Liver (tissue), 9 donors: ENCODE results near the gene PRDM5. TPM values are rescaled to one million over a fixed set of nuclear protein-coding genes. Genes with fewer than 3 reads are reported as not detected.

Source experiments
- DNase-seq: peaks from one replicate; pipeline ENCODE4 v3.0.0-alpha.2; 2017; ENCODE audit warnings: low spot score
- H3K27ac ChIP-seq, 2 donors: one replicate each; pipeline ENCODE4 v1.7.0; 2013; ENCODE audit warnings: inconsistent platforms in 2 of 2, low read length in 2 of 2, control low read depth in 1 of 2, low read depth in 1 of 2, mild to moderate bottlenecking in 1 of 2
- H3K27me3 ChIP-seq, 4 donors: one replicate each; pipeline versions ENCODE4 v1.6.1 to v1.7.0; 2013; ENCODE audit warnings: low read length in 3 of 4, inconsistent platforms in 1 of 4, mild to moderate bottlenecking in 1 of 4, moderate library complexity in 1 of 4; ENCODE audit not compliant: control insufficient read depth in 4 of 4, insufficient read depth in 4 of 4
- H3K36me3 ChIP-seq, 4 donors: one replicate each; pipeline versions ENCODE4 v1.6.1 to v1.7.0; 2013; ENCODE audit warnings: low read length in 3 of 4, mild to moderate bottlenecking in 3 of 4, low read depth in 1 of 4, moderate library complexity in 1 of 4; ENCODE audit not compliant: control insufficient read depth in 4 of 4, insufficient read depth in 3 of 4
- H3K4me1 ChIP-seq, 4 donors: one replicate each; pipeline versions ENCODE4 v1.6.1 to v1.7.0; 2013; ENCODE audit warnings: low read length in 3 of 4, mild to moderate bottlenecking in 3 of 4, moderate library complexity in 1 of 4; ENCODE audit not compliant: control insufficient read depth in 4 of 4, insufficient read depth in 4 of 4
- H3K4me3 ChIP-seq, 3 donors: one replicate each; pipeline versions ENCODE4 v1.6.1 to v1.7.0; 2013; ENCODE audit warnings: low read length in 3 of 3, control low read depth in 1 of 3, low read depth in 1 of 3, mild to moderate bottlenecking in 1 of 3
- H3K9ac ChIP-seq, 2 donors: one replicate each; pipeline ENCODE4 v1.7.0; 2013; ENCODE audit warnings: low read length in 2 of 2, mild to moderate bottlenecking in 2 of 2, moderate library complexity in 2 of 2, control low read depth in 1 of 2, low read depth in 1 of 2
- H3K9me3 ChIP-seq, 4 donors: one replicate each; pipeline versions ENCODE4 v1.6.1 to v1.7.0; 2013; ENCODE audit warnings: low read length in 3 of 4; ENCODE audit not compliant: control insufficient read depth in 4 of 4
- EGR1 ChIP-seq, 2 donors: IDR thresholded peaks; 2 replicates each; pipeline ENCODE4 v1.6.1; 2016 to 2018; ENCODE audit warnings: antibody characterized with exemption in 2 of 2, low read depth in 2 of 2
- FOXA1 ChIP-seq: IDR thresholded peaks from 2 replicates; pipeline ENCODE4 v1.6.1; 2016; ENCODE audit warnings: antibody characterized with exemption
- FOXA2 ChIP-seq: IDR thresholded peaks from 2 replicates; pipeline ENCODE4 v1.6.1; 2016; ENCODE audit warnings: antibody characterized with exemption
- GABPA ChIP-seq, 2 donors: IDR thresholded peaks in 1 of 2; conservative IDR thresholded peaks in 1 of 2; 2 replicates each; pipeline ENCODE4 v1.6.1; 2016; ENCODE audit warnings: antibody characterized with exemption in 2 of 2, mild to moderate bottlenecking in 1 of 2, moderate library complexity in 1 of 2
- HNF4A ChIP-seq, 2 donors: conservative IDR thresholded peaks; 2 replicates each; pipeline ENCODE4 v1.6.1; 2016; ENCODE audit warnings: antibody characterized with exemption in 2 of 2, mild to moderate bottlenecking in 2 of 2
- HNF4G ChIP-seq: IDR thresholded peaks from 2 replicates; pipeline ENCODE4 v1.6.1; 2016; ENCODE audit warnings: antibody characterized with exemption
- JUND ChIP-seq, 2 donors: IDR thresholded peaks; 2 replicates each; pipeline ENCODE4 v1.6.1; 2016; ENCODE audit warnings: antibody characterized with exemption in 2 of 2
- NR2F2 ChIP-seq: IDR thresholded peaks from 2 replicates; pipeline ENCODE4 v1.6.1; 2016; ENCODE audit warnings: antibody characterized with exemption
- RAD21 ChIP-seq, 2 donors: IDR thresholded peaks; 2 replicates each; pipeline ENCODE4 v1.6.1; 2016; ENCODE audit warnings: antibody characterized with exemption in 2 of 2, mild to moderate bottlenecking in 2 of 2
- REST ChIP-seq: IDR thresholded peaks from 2 replicates; pipeline ENCODE4 v1.6.1; 2016; ENCODE audit warnings: antibody characterized with exemption, mild to moderate bottlenecking
- RXRA ChIP-seq, 2 donors: IDR thresholded peaks; 2 replicates each; pipeline ENCODE4 v1.6.1; 2017 to 2018; ENCODE audit warnings: antibody characterized with exemption in 2 of 2, mild to moderate bottlenecking in 1 of 2
- SP1 ChIP-seq: IDR thresholded peaks from 2 replicates; pipeline ENCODE4 v1.6.1; 2018; ENCODE audit warnings: antibody characterized with exemption, mild to moderate bottlenecking
- TAF1 ChIP-seq: conservative IDR thresholded peaks from 2 replicates; pipeline ENCODE4 v1.6.1; 2016; ENCODE audit warnings: antibody characterized with exemption, mild to moderate bottlenecking
- YY1 ChIP-seq: IDR thresholded peaks from 2 replicates; pipeline ENCODE4 v1.6.1; 2016; ENCODE audit warnings: antibody characterized with exemption, mild to moderate bottlenecking
- WGBS: extraction: QIAGEN DNeasy Blood & Tissue Kit; methylation state at CpG from one replicate; pipeline ENCODE4 v1.1.7; 2013; 5-methylcytosine and 5-hydroxymethylcytosine counted together
- polyA plus RNA-seq, 2 donors: library from polyadenylated mRNA; stranded (reverse) in 1 of 2; unstranded in 1 of 2; fragments of 200-250 nt in 1 of 2; fragments of >200 nt in 1 of 2; fragmentation: Nextera tagmentation in 1 of 2; extraction: Ambion mirVana in 1 of 2; gene quantifications; one replicate each; pipeline versions ENCODE4 v1.2.1 to v1.2.3, GENCODE V29; 2013 to 2015
- total RNA-seq, 2 donors: library from RNA; depleted of rRNA; stranded (reverse); fragments of >200 nt; gene quantifications; one replicate each; pipeline ENCODE4 v1.2.3, GENCODE V29; 2014
- TF ChIP-seq, protein P1 (sequence below): IDR thresholded peaks from 2 replicates; pipeline ENCODE4 v1.6.1; 2016; ENCODE audit warnings: antibody characterized with exemption
- TF ChIP-seq, protein P2 (sequence below): IDR thresholded peaks from 2 replicates; pipeline ENCODE4 v1.6.1; 2016; ENCODE audit warnings: antibody characterized with exemption
- TF ChIP-seq, protein P3 (sequence below): fragments of 150-350 bp; IDR thresholded peaks from 2 replicates; pipeline ENCODE4 v1.5.1; 2017; ENCODE audit warnings: improper control_type of control experiment, low read depth, low read length; ENCODE audit not compliant: missing input control
- TF ChIP-seq, protein P4 (sequence below): IDR thresholded peaks from 2 replicates; pipeline ENCODE4 v1.6.1; 2016; ENCODE audit warnings: antibody characterized with exemption
- donor health status: healthy.
- donor health status: healthy.
- donor health status: healthy.
- donor health status: healthy.
- donor health status: healthy.

Gene PRDM5
- total and polyA plus RNA-seq, 4 donors = 0.17 to 4.0 (median 1.1) TPM

DNA sequence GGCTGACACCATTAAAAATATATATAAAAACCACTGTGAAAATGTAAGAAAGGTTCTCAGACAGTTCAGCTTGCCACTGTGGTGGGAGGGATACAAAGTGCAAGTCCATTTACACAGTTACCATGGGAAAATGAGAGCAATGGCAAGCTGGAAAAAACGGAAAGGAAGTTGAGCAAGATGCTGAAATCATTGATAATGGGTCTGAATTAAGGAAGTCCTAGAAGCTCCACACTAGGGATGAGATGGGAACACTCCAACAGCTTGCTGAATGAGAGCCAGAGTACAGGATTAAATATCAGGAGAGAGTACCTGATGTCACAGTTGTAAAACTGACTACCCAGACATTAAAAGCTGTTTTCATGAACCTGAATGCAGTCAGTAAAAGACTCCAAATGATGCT, 218.6 kb downstream of the PRDM5 start:
- 64% methylated on average over 1 of the region's 1 CpG for whole genome bisulfite sequencing
- H3K27ac ChIP-seq = no peak overlapping the region

DNA sequence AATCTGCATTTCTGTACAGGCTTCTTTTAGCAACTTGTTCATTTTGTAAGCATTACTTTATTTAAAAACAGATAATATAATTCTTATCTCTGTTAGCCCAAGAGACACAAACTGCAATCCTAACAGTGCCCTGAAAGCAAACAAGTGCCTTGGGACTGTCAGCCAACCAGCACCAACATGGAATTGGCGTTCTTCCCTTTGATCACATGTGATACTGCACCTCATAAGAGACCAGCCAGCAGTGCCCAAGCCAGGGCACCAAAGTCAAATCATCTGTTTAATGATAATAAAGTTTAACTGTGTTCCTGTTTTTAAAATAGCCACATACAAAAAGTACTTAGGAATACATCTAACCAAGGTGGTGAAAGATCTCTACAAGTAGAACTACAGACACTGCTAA, 223.2 kb downstream of the PRDM5 start:
- TF ChIP-seq HNF4G (no peak), FOXA1 (no peak), SP1 (no peak), FOXA2 (no peak), YY1 (no peak), REST (no peak), RAD21 (IDR thresholded peaks at IDR 0.05) (no peak), EGR1 (IDR thresholded peaks at IDR 0.05; ENCODE audit: low read depth in 2 of 2) (no peak), HNF4A (conservative IDR thresholded peaks at IDR 0.05) (no peak), NR2F2 (no peak), GABPA (IDR thresholded peaks at IDR 0.05 in 1 of 2, conservative IDR thresholded peaks at IDR 0.05 in 1 of 2) (no peak), TAF1 (no peak), RXRA (IDR thresholded peaks at IDR 0.05) (no peak), JUND (IDR thresholded peaks at IDR 0.05) (no peak)
- TF ChIP-seq, protein P1, sequence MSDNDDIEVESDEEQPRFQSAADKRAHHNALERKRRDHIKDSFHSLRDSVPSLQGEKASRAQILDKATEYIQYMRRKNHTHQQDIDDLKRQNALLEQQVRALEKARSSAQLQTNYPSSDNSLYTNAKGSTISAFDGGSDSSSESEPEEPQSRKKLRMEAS = no peak
- TF ChIP-seq, protein P2, sequence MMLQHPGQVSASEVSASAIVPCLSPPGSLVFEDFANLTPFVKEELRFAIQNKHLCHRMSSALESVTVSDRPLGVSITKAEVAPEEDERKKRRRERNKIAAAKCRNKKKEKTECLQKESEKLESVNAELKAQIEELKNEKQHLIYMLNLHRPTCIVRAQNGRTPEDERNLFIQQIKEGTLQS = no peak
- TF ChIP-seq, protein P3, sequence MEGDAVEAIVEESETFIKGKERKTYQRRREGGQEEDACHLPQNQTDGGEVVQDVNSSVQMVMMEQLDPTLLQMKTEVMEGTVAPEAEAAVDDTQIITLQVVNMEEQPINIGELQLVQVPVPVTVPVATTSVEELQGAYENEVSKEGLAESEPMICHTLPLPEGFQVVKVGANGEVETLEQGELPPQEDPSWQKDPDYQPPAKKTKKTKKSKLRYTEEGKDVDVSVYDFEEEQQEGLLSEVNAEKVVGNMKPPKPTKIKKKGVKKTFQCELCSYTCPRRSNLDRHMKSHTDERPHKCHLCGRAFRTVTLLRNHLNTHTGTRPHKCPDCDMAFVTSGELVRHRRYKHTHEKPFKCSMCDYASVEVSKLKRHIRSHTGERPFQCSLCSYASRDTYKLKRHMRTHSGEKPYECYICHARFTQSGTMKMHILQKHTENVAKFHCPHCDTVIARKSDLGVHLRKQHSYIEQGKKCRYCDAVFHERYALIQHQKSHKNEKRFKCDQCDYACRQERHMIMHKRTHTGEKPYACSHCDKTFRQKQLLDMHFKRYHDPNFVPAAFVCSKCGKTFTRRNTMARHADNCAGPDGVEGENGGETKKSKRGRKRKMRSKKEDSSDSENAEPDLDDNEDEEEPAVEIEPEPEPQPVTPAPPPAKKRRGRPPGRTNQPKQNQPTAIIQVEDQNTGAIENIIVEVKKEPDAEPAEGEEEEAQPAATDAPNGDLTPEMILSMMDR = no peak
- TF ChIP-seq, protein P4, sequence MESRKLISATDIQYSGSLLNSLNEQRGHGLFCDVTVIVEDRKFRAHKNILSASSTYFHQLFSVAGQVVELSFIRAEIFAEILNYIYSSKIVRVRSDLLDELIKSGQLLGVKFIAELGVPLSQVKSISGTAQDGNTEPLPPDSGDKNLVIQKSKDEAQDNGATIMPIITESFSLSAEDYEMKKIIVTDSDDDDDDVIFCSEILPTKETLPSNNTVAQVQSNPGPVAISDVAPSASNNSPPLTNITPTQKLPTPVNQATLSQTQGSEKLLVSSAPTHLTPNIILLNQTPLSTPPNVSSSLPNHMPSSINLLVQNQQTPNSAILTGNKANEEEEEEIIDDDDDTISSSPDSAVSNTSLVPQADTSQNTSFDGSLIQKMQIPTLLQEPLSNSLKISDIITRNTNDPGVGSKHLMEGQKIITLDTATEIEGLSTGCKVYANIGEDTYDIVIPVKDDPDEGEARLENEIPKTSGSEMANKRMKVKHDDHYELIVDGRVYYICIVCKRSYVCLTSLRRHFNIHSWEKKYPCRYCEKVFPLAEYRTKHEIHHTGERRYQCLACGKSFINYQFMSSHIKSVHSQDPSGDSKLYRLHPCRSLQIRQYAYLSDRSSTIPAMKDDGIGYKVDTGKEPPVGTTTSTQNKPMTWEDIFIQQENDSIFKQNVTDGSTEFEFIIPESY = no peak
- H3K27me3 ChIP-seq = peaks cover 0 to 8% (median 0%) of the 10 kb centered on the region in 4 donors

More for the DNA sequence above, 218.6 kb downstream of the PRDM5 start:
- no peak for DNase-seq
- H3K36me3 ChIP-seq = no peaks in the 10 kb centered on the region
- no peak overlapping the region for H3K9ac ChIP-seq
- no peak overlapping the region for H3K4me3 ChIP-seq
- H3K27me3 ChIP-seq = peaks cover 0 to 8% (median 0%) of the 10 kb centered on the region in 4 donors
- TF ChIP-seq, protein P4 = no peak
- no peak for TF ChIP-seq NR2F2
- TF ChIP-seq HNF4A (conservative IDR thresholded peaks at IDR 0.05) = no peak
- H3K4me1 ChIP-seq = no peaks in the 10 kb centered on the region
- H3K9me3 ChIP-seq = no peaks in the 10 kb centered on the region

More for the DNA sequence above, 223.2 kb downstream of the PRDM5 start:
- no peak for DNase-seq
- H3K9me3 ChIP-seq = no peaks in the 10 kb centered on the region
- H3K36me3 ChIP-seq = no peaks in the 10 kb centered on the region
- no peak overlapping the region for H3K27ac ChIP-seq
- H3K9ac ChIP-seq = no peak overlapping the region
- WGBS = 75% methylated on average over 1 of the region's 1 CpG
- no peak overlapping the region for H3K4me3 ChIP-seq
- no peaks in the 10 kb centered on the region for H3K4me1 ChIP-seq
